ENCODE measurements around the gene MCIDAS. TPM values are rescaled to one million over a fixed set of nuclear protein-coding genes. Genes with fewer than 3 reads are reported as not detected.

MCIDAS gene
- total and polyA plus RNA-seq, 2 of the 8 experiments (the other 6 are each of a cell fraction or from before 2014, with no cell fraction given), result 0.15 TPM; not detected in 1

DNA sequence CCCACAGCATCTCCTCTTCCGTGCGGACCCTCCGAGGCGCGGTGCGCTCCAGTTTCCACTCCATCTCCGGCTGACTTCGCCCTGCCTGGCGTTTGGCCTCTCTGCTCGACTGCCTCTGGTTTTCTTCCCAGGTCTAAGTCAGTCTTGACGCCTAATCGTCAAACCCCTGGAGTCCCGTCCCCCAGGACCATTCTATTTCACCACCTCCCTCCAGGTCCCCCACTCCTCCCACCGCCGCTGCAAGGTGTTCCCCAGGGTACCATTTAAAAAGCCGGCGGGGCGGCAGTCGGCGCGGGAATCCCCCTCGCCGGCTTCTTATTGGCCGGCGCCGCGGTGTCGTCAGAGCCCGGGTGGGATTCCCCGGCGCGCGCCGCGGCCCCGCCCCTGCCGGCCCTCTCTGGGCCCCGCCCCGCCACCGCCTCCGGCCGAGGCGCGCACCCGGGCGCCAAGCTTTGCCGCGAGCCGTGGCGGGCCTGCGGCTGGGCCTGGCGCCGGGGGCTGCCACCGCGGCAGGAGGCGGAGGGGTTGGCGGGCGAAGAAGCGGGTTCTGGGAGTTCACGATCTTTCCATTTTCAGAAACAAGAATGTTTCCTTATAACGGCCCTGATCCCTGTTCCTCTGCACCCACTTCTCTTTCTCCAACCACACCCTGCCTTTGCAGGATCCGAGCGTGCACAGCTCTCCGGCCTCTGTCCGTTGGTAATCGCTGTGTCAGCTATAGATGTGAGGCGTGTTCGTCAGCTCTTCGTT, 54.0 kb downstream of the MCIDAS start, which contains the start of gene CDC20B:
CDC20B (minus strand) TSS at position 241 of the 750 bp plus-strand sequence; CDS start at position 64, 177 bp downstream.
- H2BK12ac ChIP-seq (ENCODE audit: low read depth, low read length), result no peak within 1 kb of the TSS
- H3K23me2 ChIP-seq (ENCODE audit: low read depth, low read length), result peaks cover 11% of the 10 kb centered on the region
- no peaks in the 10 kb centered on the region for H3K9me3 ChIP-seq (ENCODE audit: insufficient read depth in 2 of 2, low read depth in 1 of 2, low read length in 1 of 2)
- H3K27me3 ChIP-seq (replicated peaks in 1 of 4; ENCODE audit: control insufficient read depth in 3 of 4, extremely low read depth in 1 of 4, insufficient read depth in 3 of 4, low read length in 3 of 4), result peaks cover 26 to 55% (median 44%) of the 10 kb centered on the region in 4 experiments
- POLR2A ChIA-PET (ENCODE audit: partially characterized antibody), result interaction anchor here (0.7 to 0.9 kb wide), 2 partner anchors 12 to 50 kb away, joined by 3 to 4 read pairs; no protein-coding TSS in a partner anchor
- H3K4me1 ChIP-seq (replicated peaks in 1 of 4; ENCODE audit: control insufficient read depth in 3 of 4, insufficient read depth in 4 of 4, low read length in 3 of 4), result peaks cover 0 to 8% (median 5%) of the 10 kb centered on the region in 4 experiments; a peak in 4 of 7 replicates
- H2AK5ac ChIP-seq (ENCODE audit: low read depth, low read length), result no peak within 1 kb of the TSS
- no peak for FAIRE-seq
- no peak within 1 kb of the TSS for H2BK5ac ChIP-seq (ENCODE audit: low read depth, low read length)
- no peak within 1 kb of the TSS for H4K8ac ChIP-seq (ENCODE audit: extremely low read depth, insufficient read depth, low read length)
- no peaks in the 10 kb centered on the region for H3K79me2 ChIP-seq (ENCODE audit: control insufficient read depth in 1 of 2, insufficient read depth in 2 of 2, low read length in 2 of 2)
- H3K79me1 ChIP-seq (ENCODE audit: low read depth, low read length), result no peaks in the 10 kb centered on the region
- WGBS, 2 experiments (ENCODE audit: extremely low coverage in 1 of 2, insufficient coverage in 1 of 2, insufficient read length in 1 of 2, insufficient replicate concordance in 2 of 2, low coverage in 1 of 2, low lambda C conversion rate in 2 of 2, missing lambda C conversion rate in 1 of 2), result 1% methylated on average over 44 of the region's 69 CpGs; no CpG with 5 or more reads in 1 of the 2 experiments
- no peak within 1 kb of the TSS for H3K4ac ChIP-seq (replicated peaks; ENCODE audit: insufficient read length, low read depth, low read length)
- H3K56ac ChIP-seq (replicated peaks; ENCODE audit: insufficient read length, low read depth, low read length), result no peak within 1 kb of the TSS
- no peak within 1 kb of the TSS for H3K18ac ChIP-seq (ENCODE audit: extremely low read depth, low read length)
- H4K20me1 ChIP-seq (replicated peaks in 1 of 2; ENCODE audit: control insufficient read depth in 1 of 2, insufficient read depth in 2 of 2, low read length in 2 of 2), result peaks cover 5 to 9% of the 10 kb centered on the region in 2 experiments
- DNase-seq (ENCODE audit: low read depth in 1 of 2, low spot score in 2 of 2), result peak in 1 of 2 experiments; percentile 86
- CTCF ChIA-PET (ENCODE audit: partially characterized antibody), result interaction anchor here (0.7 to 9.0 kb wide), 7 partner anchors 11 to 94 kb away, joined by 3 to 143 read pairs (median 4); partner anchors contain the start of genes CCNO and MCIDAS
- H3K4me3 ChIP-seq (ENCODE audit: extremely low read depth in 1 of 4, insufficient read depth in 2 of 4, low read depth in 3 of 4, low read length in 4 of 4), result peak within 1 kb of the TSS; percentile 47 to 58 (median 56)
- no peak within 1 kb of the TSS for H3K23ac ChIP-seq (ENCODE audit: insufficient read length)
- 0 out of 2 replicates have a peak within 1 kb of the TSS, but pooled peaks have one; percentile 34 for H2AFZ ChIP-seq (ENCODE audit: low read length)
- H3K4me2 ChIP-seq (ENCODE audit: insufficient read depth in 1 of 2, low read depth in 2 of 2, low read length in 2 of 2), result peak within 1 kb of the TSS; percentile 88 to 94
- no peak within 1 kb of the TSS for H2BK15ac ChIP-seq (ENCODE audit: low read length)
- H2BK120ac ChIP-seq (replicated peaks; ENCODE audit: low read depth, low read length), result no peak within 1 kb of the TSS
- H3K36me3 ChIP-seq (ENCODE audit: control insufficient read depth in 2 of 4, insufficient read depth in 4 of 4, low read length in 3 of 4), result no peaks in the 10 kb centered on the region
- H4K91ac ChIP-seq (replicated peaks; ENCODE audit: insufficient read length, low read length), result no peak within 1 kb of the TSS
- H3K27ac ChIP-seq (ENCODE audit: low read depth, low read length), result no peak within 1 kb of the TSS
- no peak within 1 kb of the TSS for H2BK20ac ChIP-seq (ENCODE audit: low read length)
- H3K9ac ChIP-seq (replicated peaks in 1 of 4; ENCODE audit: extremely low read depth in 1 of 4, low read depth in 3 of 4, low read length in 3 of 4), result no peak within 1 kb of the TSS
- H4K5ac ChIP-seq (ENCODE audit: insufficient read length, low read depth, low read length), result no peak within 1 kb of the TSS
- no peak within 1 kb of the TSS for H3K14ac ChIP-seq (ENCODE audit: insufficient read length)
- TF ChIP-seq SUZ12 (IDR thresholded peaks at IDR 0.05; ENCODE audit: low read length) (peak; percentile 67; the same call in 1 of the 2 replicates), POU5F1 (IDR thresholded peaks at IDR 0.05; ENCODE audit: low read depth, low read length) (no peak), SIX5 (IDR thresholded peaks at IDR 0.05; ENCODE audit: low read depth, low read length) (no peak), NANOG (IDR thresholded peaks at IDR 0.05; ENCODE audit: insufficient read depth, low read depth, low read length, poor library complexity, severe bottlenecking) (peak; percentile 10), KDM4A (IDR thresholded peaks at IDR 0.05; ENCODE audit: low read depth, low read length, severe bottlenecking) (peak; percentile 32), BACH1 (IDR thresholded peaks at IDR 0.05; ENCODE audit: low read length) (0 out of 2 replicates have a peak, but pooled peaks have one; percentile 4), ASH2L (IDR thresholded peaks at IDR 0.05; ENCODE audit: low read length) (peak; percentile 26), SIN3A (conservative IDR thresholded peaks at IDR 0.05 in 1 of 2, IDR thresholded peaks at IDR 0.05 in 1 of 2; ENCODE audit: low read depth in 1 of 2, low read length in 2 of 2) (0 out of 4 replicates have a peak, but pooled peaks of 1 of the 2 experiments have one; percentile 23)
- TF ChIP-seq, protein P1, sequence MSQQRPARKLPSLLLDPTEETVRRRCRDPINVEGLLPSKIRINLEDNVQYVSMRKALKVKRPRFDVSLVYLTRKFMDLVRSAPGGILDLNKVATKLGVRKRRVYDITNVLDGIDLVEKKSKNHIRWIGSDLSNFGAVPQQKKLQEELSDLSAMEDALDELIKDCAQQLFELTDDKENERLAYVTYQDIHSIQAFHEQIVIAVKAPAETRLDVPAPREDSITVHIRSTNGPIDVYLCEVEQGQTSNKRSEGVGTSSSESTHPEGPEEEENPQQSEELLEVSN (IDR thresholded peaks at IDR 0.05), result peak; percentile 84
- TF ChIP-seq, protein P2, sequence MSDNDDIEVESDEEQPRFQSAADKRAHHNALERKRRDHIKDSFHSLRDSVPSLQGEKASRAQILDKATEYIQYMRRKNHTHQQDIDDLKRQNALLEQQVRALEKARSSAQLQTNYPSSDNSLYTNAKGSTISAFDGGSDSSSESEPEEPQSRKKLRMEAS (IDR thresholded peaks at IDR 0.05), result 0 out of 2 replicates have a peak, but pooled peaks have one; percentile 3

Measured in H1 (cell line).